Bronchial epithelial cell (primary cell): ENCODE data around the gene RIPK3. TPM values are rescaled to one million over a fixed set of nuclear protein-coding genes. Genes with fewer than 3 reads are reported as not detected.

Experiments
- DNase-seq: peaks from one replicate; pipeline ENCODE4 v3.0.0-alpha.2; 2010; ENCODE audit warnings: low read depth
- FAIRE-seq: peaks from 2 replicates; lab custom pipeline; 2011; peaks lifted over from hg19 to GRCh38; lab: Jason Lieb, UNC
- H3K27me3 ChIP-seq: 2 replicates; pipeline ENCODE4 v1.5.1; 2011; ENCODE audit warnings: low read length; ENCODE audit not compliant: control insufficient read depth, insufficient read depth
- H3K36me3 ChIP-seq: 2 replicates; pipeline ENCODE4 v1.5.1; 2011; ENCODE audit warnings: low read length; ENCODE audit not compliant: control insufficient read depth, insufficient read depth
- H3K4me3 ChIP-seq: 2 replicates; pipeline ENCODE4 v1.5.1; 2011; ENCODE audit warnings: mild to moderate bottlenecking, low read depth, low read length, control low read depth
- CTCF ChIP-seq: IDR thresholded peaks from 2 replicates; pipeline ENCODE4 v1.5.1; 2011; ENCODE audit warnings: mild to moderate bottlenecking, moderate library complexity, low read length, control low read depth, inconsistent platforms; ENCODE audit not compliant: insufficient read depth, severe bottlenecking
- total RNA-seq: library from RNA; depleted of rRNA; stranded (reverse); fragments of >200 nt; gene quantifications from 2 replicates; pipeline ENCODE4 v1.2.1, GENCODE V29; 2014

RIPK3 gene
- total RNA-seq, 1 donor from 2014 or later, result 2.4 TPM

- Histone ChIP-seq H3K27me3 (no peaks in the 10 kb centered on the region), H3K4me3 (no peak overlapping the region), H3K36me3 (peaks cover 24% of the 10 kb centered on the region)
- peak; percentile 75 for TF ChIP-seq CTCF
- FAIRE-seq, result peak; percentile 55
- peak; percentile 94 for DNase-seq
Measured at GRCh38 chr14:24296341-24297157, 43.2 kb downstream of the RIPK3 start.

- FAIRE-seq (no peak), DNase-seq (no peak)
- Histone ChIP-seq H3K36me3 (peaks cover 36% of the 10 kb centered on the region), H3K4me3 (no peak overlapping the region), H3K27me3 (no peaks in the 10 kb centered on the region)
- TF ChIP-seq CTCF, result no peak
Measured at GRCh38 chr14:24293525-24293924, 46.3 kb downstream of the RIPK3 start.

- TF ChIP-seq CTCF, result no peak
- DNase-seq, result no peak
- Histone ChIP-seq H3K36me3 (peaks cover 36% of the 10 kb centered on the region), H3K4me3 (no peak overlapping the region), H3K27me3 (no peaks in the 10 kb centered on the region)
- FAIRE-seq, result no peak
Measured at GRCh38 chr14:24292118-24292807, 47.5 kb downstream of the RIPK3 start.

- peaks cover 36% of the 10 kb centered on the region for H3K36me3 ChIP-seq
Measured at GRCh38 chr14:24291446-24292117, 48.2 kb downstream of the RIPK3 start.

GRCh38 chr14:24290746-24291145 lies 49.0 kb downstream of the RIPK3 start:
- FAIRE-seq (no peak), DNase-seq (no peak)
- TF ChIP-seq CTCF, result no peak
- H3K36me3 ChIP-seq, result peaks cover 30% of the 10 kb centered on the region
- H3K27me3 ChIP-seq, result no peaks in the 10 kb centered on the region
- H3K4me3 ChIP-seq, result no peak overlapping the region

More at GRCh38 chr14:24291446-24292117, 48.2 kb downstream of the RIPK3 start:
- no peaks in the 10 kb centered on the region for H3K27me3 ChIP-seq
- no peak for FAIRE-seq
- TF ChIP-seq CTCF, result no peak
- H3K4me3 ChIP-seq, result no peak overlapping the region
- no peak for DNase-seq
